Heart right ventricle (tissue), 16 donors: ENCODE data around the gene RAB31. TPM values are rescaled to one million over a fixed set of nuclear protein-coding genes. Genes with fewer than 3 reads are reported as not detected.
A peak's percentile ranks its signal among the peaks of the same experiment; 100 is the strongest.

Experiments used
- ATAC-seq, 8 donors: fragments of 200-7000 bp; cut with Tn5 transposase; one replicate each; pipeline ENCODE4 v1.9.1; 2020; ENCODE audit warnings: mild to moderate bottlenecking in 8 of 8, moderate library complexity in 8 of 8, moderate number of reproducible peaks in 1 of 8
- DNase-seq, 2 donors: peaks; one replicate each; pipeline ENCODE4 v3.0.0-alpha.2; 2020
- H3K27ac ChIP-seq, 10 donors: fragments of 200-600 bp; sonication (generic) in 2 of 10; one replicate each; pipeline versions ENCODE4 v1.5.0 to v1.8.0; 2020 to 2022; ENCODE audit warnings: mild to moderate bottlenecking in 3 of 10
- H3K27me3 ChIP-seq, 7 donors: fragments of 200-600 bp; one replicate each; pipeline ENCODE4 v1.8.0; 2021 to 2022; ENCODE audit warnings: mild to moderate bottlenecking in 2 of 7
- H3K36me3 ChIP-seq, 9 donors: fragments of 200-600 bp; sonication (generic) in 1 of 9; one replicate each; pipeline versions ENCODE4 v1.5.0 to v1.8.0; 2020 to 2022; ENCODE audit warnings: mild to moderate bottlenecking in 2 of 9
- H3K4me1 ChIP-seq, 9 donors: fragments of 200-600 bp; sonication (generic) in 1 of 9; one replicate each; pipeline versions ENCODE4 v1.5.0 to v1.8.0; 2020 to 2022; ENCODE audit warnings: mild to moderate bottlenecking in 4 of 9
- H3K4me3 ChIP-seq, 10 donors: fragments of 200-600 bp; sonication (generic) in 2 of 10; one replicate each; pipeline versions ENCODE4 v1.5.0 to v1.8.0; 2020 to 2022; ENCODE audit warnings: mild to moderate bottlenecking in 7 of 10, moderate library complexity in 2 of 10
- H3K9me3 ChIP-seq, 11 donors: fragments of 200-600 bp in 10 of 11; sonication (generic) in 2 of 11; one replicate each; pipeline versions ENCODE4 v1.5.0 to v1.8.0; 2013 to 2022; ENCODE audit warnings: mild to moderate bottlenecking in 2 of 11, control low read depth in 1 of 11, moderate library complexity in 1 of 11
- WGBS, 2 donors: extraction: QIAGEN DNeasy Blood & Tissue Kit; methylation state at CpG; one replicate each; pipeline ENCODE4 v1.1.7; 2013; ENCODE audit warnings: inconsistent platforms in 1 of 2; 5-methylcytosine and 5-hydroxymethylcytosine counted together
- intact Hi-C, 10 donors: fragments of 100-400 bp; cut with DNase I; formaldehyde crosslinking; loops; one replicate each; pipeline versions ENCODE4 v1.11.1 to v1.14.2; 2022
- polyA plus RNA-seq, 2 donors: library from polyadenylated mRNA; stranded (reverse); fragments of 200-250 nt; gene quantifications; one replicate each; pipeline ENCODE4 v1.2.3, GENCODE V29; 2013
- total RNA-seq, 10 donors: library from RNA; stranded (reverse); fragmentation: NEBNext Ultra II Directional in 3 of 10; extraction: Animal tissue kit (Norgen Biotek cat#: 25700) in 3 of 10; gene quantifications; one replicate each; pipeline versions ENCODE4 v1.2.1 to v1.2.4, GENCODE V29; 2021 to 2023
- TF ChIP-seq, protein P1 (sequence below), 9 donors: fragments of 200-600 bp; sonication (generic) in 2 of 9; IDR thresholded peaks; one replicate each; pipeline versions ENCODE4 v1.5.0 to v1.8.0; 2021 to 2022; ENCODE audit warnings: antibody characterized with exemption in 9 of 9, mild to moderate bottlenecking in 5 of 9, moderate library complexity in 1 of 9
- donor health status: Arrhythmogenic right ventricular cardiomyopathy.
- donor health status: ischemic (EF 13 %, LVEDD 7.1; RV severe dilation, severe dysfunction).
- donor health status: healthy with polysubstance abuse.
- donor health status: DM: no; HTN: yes; CAD: no.
- donor health status: DM: no; HTN: no; CAD: no.
- donor health status: ischemic (EF 25% LVEDD 6.9; RV normal size, moderate dysfunction).
- donor health status: ischemic (EF 25% LVEDD 5.7; RV mildly dilated, moderate dysfunction).
- donor health status: healthy.
- donor health status: DM: yes; HTN: yes; CAD: no.
- donor health status: Ischemic cardiomyopathy.
- donor health status: ischemic (EF 35%, LVEDD 5.7; RV mildly dilated, moderate dysfunction).
- donor health status: nonischemic (EF 11% LVEDD 7.7; RV severe dilation, severe dysfunction).
- donor health status: DM: yes; HTN: yes; CAD: no.
- donor health status: PGD.
- donor health status: ischemic (EF 29% LVEDD 5.4; RV normal size, mild dysfunction).
- donor health status: nonischemic (EF 23%, LVEDD 6.1; RV moderate dilation, normal function).

Gene RAB31
- total and polyA plus RNA-seq, 12 donors = 4.5 to 47.8 (median 16.6) TPM

DNA sequence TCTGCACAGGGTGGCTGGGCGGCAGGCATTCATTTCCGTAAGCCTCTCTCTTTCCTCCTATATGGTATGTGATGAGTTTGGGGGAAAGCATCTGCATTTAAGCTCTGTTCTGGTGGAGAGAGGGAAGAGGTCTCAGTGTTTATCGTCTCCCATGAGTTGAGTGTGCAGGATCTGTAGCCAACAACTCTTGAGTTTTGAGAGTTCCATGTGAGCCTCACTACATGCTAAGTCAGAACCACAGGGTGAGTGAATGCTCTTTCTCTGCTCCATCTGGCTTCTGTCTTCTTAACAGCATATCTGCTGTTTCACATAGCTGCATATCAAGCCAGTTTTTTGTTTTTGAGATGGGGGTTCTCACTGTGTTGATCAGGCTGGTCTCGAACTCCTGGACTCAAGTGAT lies 22.7 kb downstream of the RAB31 start:
- ATAC-seq (no peak), DNase-seq (no peak)
- H3K9me3 ChIP-seq = no peaks in the 10 kb centered on the region
- TF ChIP-seq, protein P1, sequence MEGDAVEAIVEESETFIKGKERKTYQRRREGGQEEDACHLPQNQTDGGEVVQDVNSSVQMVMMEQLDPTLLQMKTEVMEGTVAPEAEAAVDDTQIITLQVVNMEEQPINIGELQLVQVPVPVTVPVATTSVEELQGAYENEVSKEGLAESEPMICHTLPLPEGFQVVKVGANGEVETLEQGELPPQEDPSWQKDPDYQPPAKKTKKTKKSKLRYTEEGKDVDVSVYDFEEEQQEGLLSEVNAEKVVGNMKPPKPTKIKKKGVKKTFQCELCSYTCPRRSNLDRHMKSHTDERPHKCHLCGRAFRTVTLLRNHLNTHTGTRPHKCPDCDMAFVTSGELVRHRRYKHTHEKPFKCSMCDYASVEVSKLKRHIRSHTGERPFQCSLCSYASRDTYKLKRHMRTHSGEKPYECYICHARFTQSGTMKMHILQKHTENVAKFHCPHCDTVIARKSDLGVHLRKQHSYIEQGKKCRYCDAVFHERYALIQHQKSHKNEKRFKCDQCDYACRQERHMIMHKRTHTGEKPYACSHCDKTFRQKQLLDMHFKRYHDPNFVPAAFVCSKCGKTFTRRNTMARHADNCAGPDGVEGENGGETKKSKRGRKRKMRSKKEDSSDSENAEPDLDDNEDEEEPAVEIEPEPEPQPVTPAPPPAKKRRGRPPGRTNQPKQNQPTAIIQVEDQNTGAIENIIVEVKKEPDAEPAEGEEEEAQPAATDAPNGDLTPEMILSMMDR (IDR thresholded peaks at IDR 0.05) = no peak
- H3K27me3 ChIP-seq = no peaks in the 10 kb centered on the region
- peaks cover 0 to 35% (median 0%) of the 10 kb centered on the region in 9 donors for H3K36me3 ChIP-seq
- H3K4me1 ChIP-seq = peaks cover 0 to 15% (median 0%) of the 10 kb centered on the region in 9 donors
- intact Hi-C loops = no loop called here
- no peak overlapping the region for H3K27ac ChIP-seq
- WGBS, 2 donors = 87 to 90% methylated on average over 4 of the region's 4 CpGs
- no peak overlapping the region for H3K4me3 ChIP-seq

DNA sequence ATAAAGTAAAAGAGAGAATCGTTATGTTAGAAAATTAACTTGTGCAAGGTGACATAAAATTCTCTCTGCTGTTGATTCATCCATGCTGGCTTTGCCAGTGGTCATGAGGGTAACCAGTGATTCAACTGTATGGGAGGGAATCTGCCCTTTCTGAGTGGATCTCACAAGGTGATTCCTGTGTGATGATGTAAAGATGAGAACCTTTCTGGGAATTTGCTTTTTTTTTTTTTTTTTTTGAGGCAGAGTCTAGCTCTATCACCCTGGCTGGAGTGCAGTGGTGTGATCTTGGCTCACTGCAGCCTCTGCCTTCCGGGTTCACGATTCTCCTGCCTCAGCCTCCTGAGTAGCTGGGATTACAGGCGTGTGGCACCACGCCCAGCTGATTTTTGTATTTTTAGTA lies 23.3 kb downstream of the RAB31 start:
- H3K36me3 ChIP-seq = peaks cover 0 to 30% (median 0%) of the 10 kb centered on the region in 9 donors
- 88 to 90% methylated on average over 5 of the region's 5 CpGs for WGBS, 2 donors
- H3K4me1 ChIP-seq = peaks cover 0 to 12% (median 0%) of the 10 kb centered on the region in 9 donors
- no peaks in the 10 kb centered on the region for H3K27me3 ChIP-seq
- no peak overlapping the region for H3K4me3 ChIP-seq
- TF ChIP-seq, protein P1 (IDR thresholded peaks at IDR 0.05) = no peak
- intact Hi-C loops = no loop called here
- no peak for ATAC-seq
- no peak overlapping the region for H3K27ac ChIP-seq
- no peaks in the 10 kb centered on the region for H3K9me3 ChIP-seq
- no peak for DNase-seq

DNA sequence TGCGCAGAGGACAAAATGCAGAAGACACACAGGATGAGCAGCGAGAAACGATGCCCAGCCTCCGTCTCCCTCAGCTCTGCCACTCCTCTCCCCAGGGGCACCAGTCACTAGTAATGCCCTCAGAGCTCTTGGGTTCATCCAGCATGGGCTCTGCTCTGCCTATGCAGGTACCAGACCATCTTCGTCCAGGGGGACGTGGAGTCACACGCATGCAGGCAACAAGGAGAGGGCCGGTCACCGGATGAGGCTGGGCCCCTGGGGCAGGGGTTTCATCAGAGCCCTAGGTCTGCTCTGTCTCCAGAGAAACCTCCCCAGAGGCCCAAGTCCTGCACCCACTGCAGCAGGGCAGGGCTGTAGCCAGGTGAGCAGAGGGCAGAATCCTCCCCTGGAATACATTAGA lies 23.9 kb downstream of the RAB31 start:
- TF ChIP-seq, protein P1 (IDR thresholded peaks at IDR 0.05) = no peak
- Histone ChIP-seq H3K36me3 (peaks cover 0 to 24% (median 0%) of the 10 kb centered on the region in 9 donors), H3K4me1 (peaks cover 0 to 12% (median 0%) of the 10 kb centered on the region in 9 donors), H3K27ac (no peak overlapping the region), H3K27me3 (no peaks in the 10 kb centered on the region), H3K9me3 (no peaks in the 10 kb centered on the region), H3K4me3 (no peak overlapping the region)
- intact Hi-C loops = no loop called here
- ATAC-seq (peak in 2 of 8 donors; percentile 22 to 30), DNase-seq (no peak)
- 85 to 87% methylated on average over 9 of the region's 9 CpGs for WGBS, 2 donors

DNA sequence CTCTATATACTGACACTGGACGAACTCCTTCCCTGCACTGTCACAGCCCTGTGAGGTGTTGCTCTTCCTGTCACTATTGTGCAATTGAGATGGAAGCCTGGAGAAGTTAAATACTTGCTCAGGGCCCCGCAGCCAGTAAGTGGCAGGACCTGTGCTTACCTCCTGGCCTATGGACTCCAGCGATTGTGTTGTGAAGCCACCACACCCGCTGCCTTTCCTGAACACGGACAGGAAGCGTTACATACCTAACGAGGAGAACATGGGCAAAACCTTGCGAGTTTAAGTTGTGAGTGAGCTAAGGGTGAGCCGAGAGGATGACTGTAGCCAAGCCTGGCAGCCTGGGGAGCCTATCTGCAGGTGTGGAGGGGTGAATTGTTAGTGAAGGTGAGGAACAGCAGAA lies 26.1 kb downstream of the RAB31 start:
- Histone ChIP-seq H3K36me3 (peaks cover 0 to 23% (median 0%) of the 10 kb centered on the region in 9 donors), H3K9me3 (no peaks in the 10 kb centered on the region), H3K27ac (peak overlapping the region in 1 of 10 donors; percentile 27), H3K4me3 (no peak overlapping the region), H3K27me3 (no peaks in the 10 kb centered on the region), H3K4me1 (peaks cover 0 to 17% (median 0%) of the 10 kb centered on the region in 9 donors)
- intact Hi-C loops = no loop called here
- 59 to 61% methylated on average over 9 of the region's 9 CpGs for WGBS, 2 donors
- DNase-seq (no peak), ATAC-seq (peak in 1 of 8 donors; percentile 18)
- TF ChIP-seq, protein P1 (IDR thresholded peaks at IDR 0.05) = no peak
